ENCODE data around the gene SLFNL1. TPM values are rescaled to one million over a fixed set of nuclear protein-coding genes. Genes with fewer than 3 reads are reported as not detected.

Gene SLFNL1
- total and polyA plus RNA-seq, 4 donors, result 0.02 to 0.68 (median 0.38) TPM

GRCh38 chr1:40973912-40974311 lies 47.6 kb downstream of the SLFNL1 start:
- no peak for DNase-seq (ENCODE audit: low spot score)
- WGBS, result 68% methylated on average over 2 of the region's 2 CpGs
- Histone ChIP-seq H3K4me1 (ENCODE audit: control insufficient read depth in 4 of 4, insufficient read depth in 4 of 4, low read length in 3 of 4) (peaks cover 0 to under 1% (median under 1%) of the 10 kb centered on the region in 4 donors), H3K36me3 (ENCODE audit: control insufficient read depth in 4 of 4, insufficient read depth in 3 of 4, low read depth in 1 of 4, low read length in 3 of 4) (no peaks in the 10 kb centered on the region), H3K9ac (ENCODE audit: low read depth in 1 of 2, low read length in 2 of 2) (no peak overlapping the region), H3K27me3 (ENCODE audit: control insufficient read depth in 4 of 4, insufficient read depth in 4 of 4, low read length in 3 of 4) (no peaks in the 10 kb centered on the region), H3K27ac (ENCODE audit: low read depth in 1 of 2, low read length in 2 of 2) (no peak overlapping the region), H3K9me3 (ENCODE audit: control insufficient read depth in 4 of 4, low read length in 3 of 4) (no peaks in the 10 kb centered on the region), H3K4me3 (ENCODE audit: low read depth in 1 of 3, low read length in 3 of 3) (no peak overlapping the region)
- TF ChIP-seq NR2F2 (IDR thresholded peaks at IDR 0.05) (no peak), MAX (IDR thresholded peaks at IDR 0.05) (no peak), FOXA2 (IDR thresholded peaks at IDR 0.05) (no peak), EGR1 (IDR thresholded peaks at IDR 0.05; ENCODE audit: low read depth in 2 of 2) (no peak)

GRCh38 chr1:40971966-40972365 lies 49.6 kb downstream of the SLFNL1 start:
- Histone ChIP-seq H3K9ac (ENCODE audit: low read depth in 1 of 2, low read length in 2 of 2) (no peak overlapping the region), H3K9me3 (ENCODE audit: control insufficient read depth in 4 of 4, low read length in 3 of 4) (no peaks in the 10 kb centered on the region), H3K27ac (ENCODE audit: low read depth in 1 of 2, low read length in 2 of 2) (no peak overlapping the region), H3K4me3 (ENCODE audit: low read depth in 1 of 3, low read length in 3 of 3) (no peak overlapping the region), H3K4me1 (ENCODE audit: control insufficient read depth in 4 of 4, insufficient read depth in 4 of 4, low read length in 3 of 4) (no peaks in the 10 kb centered on the region), H3K27me3 (ENCODE audit: control insufficient read depth in 4 of 4, insufficient read depth in 4 of 4, low read length in 3 of 4) (no peaks in the 10 kb centered on the region), H3K36me3 (ENCODE audit: control insufficient read depth in 4 of 4, insufficient read depth in 3 of 4, low read depth in 1 of 4, low read length in 3 of 4) (no peaks in the 10 kb centered on the region)
- TF ChIP-seq HNF4A (conservative IDR thresholded peaks at IDR 0.05) (no peak), RXRA (IDR thresholded peaks at IDR 0.05) (no peak), ATF3 (IDR thresholded peaks at IDR 0.05) (no peak), RAD21 (IDR thresholded peaks at IDR 0.05) (no peak)
- WGBS, result 68% methylated on average over 1 of the region's 1 CpG
- no peak for DNase-seq (ENCODE audit: low spot score)

GRCh38 chr1:40969445-40969844 lies 52.1 kb downstream of the SLFNL1 start:
- Histone ChIP-seq H3K9me3 (ENCODE audit: control insufficient read depth in 4 of 4, low read length in 3 of 4) (no peaks in the 10 kb centered on the region), H3K27me3 (ENCODE audit: control insufficient read depth in 4 of 4, insufficient read depth in 4 of 4, low read length in 3 of 4) (no peaks in the 10 kb centered on the region), H3K4me3 (ENCODE audit: low read depth in 1 of 3, low read length in 3 of 3) (no peak overlapping the region), H3K27ac (ENCODE audit: low read depth in 1 of 2, low read length in 2 of 2) (no peak overlapping the region), H3K4me1 (ENCODE audit: control insufficient read depth in 4 of 4, insufficient read depth in 4 of 4, low read length in 3 of 4) (no peaks in the 10 kb centered on the region), H3K9ac (ENCODE audit: low read depth in 1 of 2, low read length in 2 of 2) (no peak overlapping the region), H3K36me3 (ENCODE audit: control insufficient read depth in 4 of 4, insufficient read depth in 3 of 4, low read depth in 1 of 4, low read length in 3 of 4) (no peaks in the 10 kb centered on the region)
- WGBS, result 96% methylated on average over 6 of the region's 6 CpGs
- no peak for DNase-seq (ENCODE audit: low spot score)
- TF ChIP-seq RXRA (IDR thresholded peaks at IDR 0.05) (no peak), ZBTB33 (IDR thresholded peaks at IDR 0.05) (no peak), YY1 (IDR thresholded peaks at IDR 0.05) (no peak), FOXA2 (IDR thresholded peaks at IDR 0.05) (no peak), REST (IDR thresholded peaks at IDR 0.05) (no peak), GABPA (IDR thresholded peaks at IDR 0.05 in 1 of 2, conservative IDR thresholded peaks at IDR 0.05 in 1 of 2) (no peak), CTCF (IDR thresholded peaks at IDR 0.05; ENCODE audit: low read depth, low read length, missing input control) (no peak), ATF3 (IDR thresholded peaks at IDR 0.05) (no peak), TAF1 (conservative IDR thresholded peaks at IDR 0.05) (no peak), HNF4A (conservative IDR thresholded peaks at IDR 0.05) (no peak), FOXA1 (IDR thresholded peaks at IDR 0.05) (no peak), RAD21 (IDR thresholded peaks at IDR 0.05) (no peak), HNF4G (IDR thresholded peaks at IDR 0.05) (no peak), JUND (IDR thresholded peaks at IDR 0.05) (no peak), MAX (IDR thresholded peaks at IDR 0.05) (no peak), EGR1 (IDR thresholded peaks at IDR 0.05; ENCODE audit: low read depth in 2 of 2) (no peak), NR2F2 (IDR thresholded peaks at IDR 0.05) (no peak), SP1 (IDR thresholded peaks at IDR 0.05) (no peak)
